ENCODE results near the gene GYG2. TPM values are rescaled to one million over a fixed set of nuclear protein-coding genes. Genes with fewer than 3 reads are reported as not detected.
"Not testable (repeated sequence)": the region's sequence is repeated elsewhere in the genome, so short reads cannot be mapped to it uniquely, and the experiment has no call there.

GYG2 gene
- total RNA-seq (2014; rRNA removed; shearing (Covaris generic)): not detected in 2 replicates
- polyA plus RNA-seq (2015; cell fraction: cytosol; rRNA removed): not detected in 2 replicates
- polyA plus RNA-seq (2015; cell fraction: nucleus; rRNA removed): not detected in 2 replicates

GRCh38 chrX:2828344-2828958 lies at the start of gene GYG2:
TSS of gene GYG2 (plus strand) at chrX:2828930. CDS start at chrX:2830189, 1,259 bp downstream.
- no peak for DNase-seq (ENCODE audit: low read depth)

- DNase-seq (ENCODE audit: low read depth): not testable (repeated sequence)
These were observed 48.1 kb upstream of the GYG2 start for GRCh38 chrX:2780472-2781225.

GRCh38 chrX:2781226-2781571 lies 47.5 kb upstream of the GYG2 start:
- no peak for DNase-seq (ENCODE audit: low read depth)

- no peak for DNase-seq (ENCODE audit: low read depth)
These were observed 47.0 kb upstream of the GYG2 start for GRCh38 chrX:2781698-2782097.

GRCh38 chrX:2782171-2782570 lies 46.6 kb upstream of the GYG2 start:
- DNase-seq (ENCODE audit: low read depth): no peak

GRCh38 chrX:2782778-2783177 lies 46.0 kb upstream of the GYG2 start:
- DNase-seq (ENCODE audit: low read depth): no peak

- no peak for DNase-seq (ENCODE audit: low read depth)
These were observed 44.7 kb upstream of the GYG2 start for GRCh38 chrX:2784026-2784425.

GRCh38 chrX:2785538-2785937 lies 43.2 kb upstream of the GYG2 start:
- DNase-seq (ENCODE audit: low read depth): no peak

- DNase-seq (ENCODE audit: low read depth): no peak
These were observed 39.8 kb upstream of the GYG2 start for GRCh38 chrX:2788980-2789379.

- DNase-seq (ENCODE audit: low read depth): no peak
These were observed 39.2 kb upstream of the GYG2 start for GRCh38 chrX:2789569-2789968.

- no peak for DNase-seq (ENCODE audit: low read depth)
These were observed 35.0 kb upstream of the GYG2 start for GRCh38 chrX:2793752-2794151.

GRCh38 chrX:2794336-2794735 lies 34.4 kb upstream of the GYG2 start:
- DNase-seq (ENCODE audit: low read depth): no peak

GRCh38 chrX:2796808-2797207 lies 31.9 kb upstream of the GYG2 start:
- DNase-seq (ENCODE audit: low read depth): not testable (repeated sequence)

GRCh38 chrX:2799369-2799768 lies 29.4 kb upstream of the GYG2 start:
- DNase-seq (ENCODE audit: low read depth): no peak

GRCh38 chrX:2799980-2800379 lies 28.8 kb upstream of the GYG2 start:
- DNase-seq (ENCODE audit: low read depth): not testable (repeated sequence)

GRCh38 chrX:2801223-2801622 lies 27.5 kb upstream of the GYG2 start:
- no peak for DNase-seq (ENCODE audit: low read depth)

- DNase-seq (ENCODE audit: low read depth): not testable (repeated sequence)
These were observed 26.2 kb upstream of the GYG2 start for GRCh38 chrX:2802376-2803090.

GRCh38 chrX:2803486-2803885 lies 25.2 kb upstream of the GYG2 start:
- not testable (repeated sequence) for DNase-seq (ENCODE audit: low read depth)

- peak; percentile 41 for DNase-seq (ENCODE audit: low read depth)
These were observed 24.5 kb upstream of the GYG2 start for GRCh38 chrX:2804106-2804843.

- peak; percentile 77 for DNase-seq (ENCODE audit: low read depth)
These were observed 23.9 kb upstream of the GYG2 start for GRCh38 chrX:2804858-2805257.

- DNase-seq (ENCODE audit: low read depth): no peak
These were observed 17.5 kb upstream of the GYG2 start for GRCh38 chrX:2811271-2811670.
